Keratinocyte (primary cell): ENCODE measurements around the gene OBSL1.

Source experiments
- EZH2 ChIP-seq: IDR thresholded peaks from one replicate; pipeline ENCODE4 v1.6.1; 2012; ENCODE audit warnings: inconsistent platforms, mild to moderate bottlenecking, low read length, moderate library complexity
- TF ChIP-seq, protein P1 (sequence below), 3 experiments: IDR thresholded peaks in 1 of 3; conservative IDR thresholded peaks in 1 of 3; optimal IDR thresholded peaks in 1 of 3; 2 replicates in 2 of 3; 3 replicates in 1 of 3; pipeline versions ENCODE3 to v1.5.1; 2011; ENCODE audit warnings: low read length in 3 of 3, mild to moderate bottlenecking in 3 of 3, moderate library complexity in 2 of 3, control low read depth in 1 of 3, inconsistent platforms in 1 of 3; ENCODE audit not compliant: insufficient read depth in 2 of 3; ENCODE audit errors: extremely low read depth in 1 of 3

DNA sequence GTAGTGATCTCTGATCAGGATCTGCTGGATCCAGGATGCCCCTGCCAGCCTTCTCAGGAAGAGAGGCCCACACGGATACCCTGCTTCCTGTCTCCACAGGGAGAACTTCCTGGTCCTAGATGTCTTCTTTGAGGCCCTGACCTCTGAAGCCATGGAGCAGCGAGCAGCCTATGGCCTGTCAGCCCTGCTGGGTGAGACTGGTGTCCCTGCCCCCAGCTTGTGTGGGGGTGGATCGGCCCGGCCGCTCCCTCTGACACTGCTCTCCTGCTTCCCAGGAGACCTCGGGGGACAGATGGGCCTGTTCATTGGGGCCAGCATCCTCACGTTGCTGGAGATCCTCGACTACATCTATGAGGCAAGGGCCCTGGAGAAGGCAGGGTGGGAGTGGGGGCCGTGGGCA, 34.4 kb downstream of the OBSL1 start:
- TF ChIP-seq, protein P1, sequence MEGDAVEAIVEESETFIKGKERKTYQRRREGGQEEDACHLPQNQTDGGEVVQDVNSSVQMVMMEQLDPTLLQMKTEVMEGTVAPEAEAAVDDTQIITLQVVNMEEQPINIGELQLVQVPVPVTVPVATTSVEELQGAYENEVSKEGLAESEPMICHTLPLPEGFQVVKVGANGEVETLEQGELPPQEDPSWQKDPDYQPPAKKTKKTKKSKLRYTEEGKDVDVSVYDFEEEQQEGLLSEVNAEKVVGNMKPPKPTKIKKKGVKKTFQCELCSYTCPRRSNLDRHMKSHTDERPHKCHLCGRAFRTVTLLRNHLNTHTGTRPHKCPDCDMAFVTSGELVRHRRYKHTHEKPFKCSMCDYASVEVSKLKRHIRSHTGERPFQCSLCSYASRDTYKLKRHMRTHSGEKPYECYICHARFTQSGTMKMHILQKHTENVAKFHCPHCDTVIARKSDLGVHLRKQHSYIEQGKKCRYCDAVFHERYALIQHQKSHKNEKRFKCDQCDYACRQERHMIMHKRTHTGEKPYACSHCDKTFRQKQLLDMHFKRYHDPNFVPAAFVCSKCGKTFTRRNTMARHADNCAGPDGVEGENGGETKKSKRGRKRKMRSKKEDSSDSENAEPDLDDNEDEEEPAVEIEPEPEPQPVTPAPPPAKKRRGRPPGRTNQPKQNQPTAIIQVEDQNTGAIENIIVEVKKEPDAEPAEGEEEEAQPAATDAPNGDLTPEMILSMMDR (optimal IDR thresholded peaks at IDR 0.05 in 1 of 3, IDR thresholded peaks at IDR 0.05 in 1 of 3, conservative IDR thresholded peaks at IDR 0.05 in 1 of 3; ENCODE audit: extremely low read depth in 1 of 3, insufficient read depth in 2 of 3, low read length in 3 of 3) = no peak
- TF ChIP-seq EZH2 = no peak
